ENCODE results near the gene ENDOV. TPM values are rescaled to one million over a fixed set of nuclear protein-coding genes. Genes with fewer than 3 reads are reported as not detected.

The ENDOV gene
- total and polyA plus RNA-seq, 2 of the 13 experiments (the other 11 are each of a cell fraction or from before 2014, with no cell fraction given) = 15.1 to 17.1 TPM

DNA sequence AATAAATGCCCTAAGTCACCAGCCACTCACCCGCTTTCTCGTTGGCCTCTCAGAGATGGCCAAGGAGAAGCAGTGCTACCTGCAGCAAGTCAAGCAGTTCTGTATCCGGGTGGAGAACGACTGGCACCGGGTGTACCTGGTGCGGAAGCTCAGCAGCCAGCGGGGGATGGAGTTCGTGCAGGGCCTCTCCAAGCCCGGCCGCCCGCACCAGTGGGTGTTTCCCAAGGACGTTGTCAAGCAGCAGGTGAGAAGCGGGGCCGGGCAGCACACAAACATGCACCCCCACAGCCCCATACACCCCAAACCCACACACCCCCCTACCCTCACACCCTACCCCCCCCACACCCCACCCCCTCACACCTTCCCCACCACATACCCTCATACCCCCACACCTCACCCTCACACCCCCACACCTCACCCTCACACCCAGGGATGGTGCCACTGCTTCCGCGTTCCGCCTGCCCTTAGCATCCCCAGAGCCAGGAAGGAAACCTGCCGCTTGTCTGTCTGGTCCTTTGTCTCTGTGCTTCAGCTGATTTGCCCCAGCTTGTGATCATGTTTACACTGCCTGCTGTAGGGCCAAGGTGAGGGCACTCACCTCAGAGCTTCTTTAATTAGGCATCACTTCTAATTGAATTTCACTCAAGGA, 41.9 kb upstream of the ENDOV start:
- no peak overlapping the region for H3K4me3 ChIP-seq (replicated peaks in 1 of 3; ENCODE audit: insufficient read depth in 1 of 3, low read depth in 2 of 3, low read length in 3 of 3)
- no TSS peak for BruUV-seq (replicated peaks)
- CTCF ChIA-PET (ENCODE audit: low intra/inter-chr PET ratio, low total read pairs) = no interaction called here
- in situ Hi-C loops (cut with HindIII; ENCODE audit: extremely low pct_ligation_motif_present, low pct_unique_long_range_greater_than_20kb) = no loop called here
- FAIRE-seq = no peak
- DNase-seq (ENCODE audit: low spot score) = no peak
- no peaks in the 10 kb centered on the region for H3K4me1 ChIP-seq (ENCODE audit: insufficient read depth, low read length)
- intact Hi-C loops (cut with micrococcal nuclease; ENCODE audit: unreplicated experiment) = no loop called here
- no peaks in the 10 kb centered on the region for H3K27me3 ChIP-seq (ENCODE audit: control insufficient read depth in 1 of 2, insufficient read depth in 2 of 2, low read length in 2 of 2)
- no peaks in the 10 kb centered on the region for H4K20me1 ChIP-seq (ENCODE audit: insufficient read depth, low read length)
- TF ChIP-seq ZNF451 (CRISPR knock-in tag; IDR thresholded peaks at IDR 0.05) = no peak
- TF ChIP-seq, protein P1, sequence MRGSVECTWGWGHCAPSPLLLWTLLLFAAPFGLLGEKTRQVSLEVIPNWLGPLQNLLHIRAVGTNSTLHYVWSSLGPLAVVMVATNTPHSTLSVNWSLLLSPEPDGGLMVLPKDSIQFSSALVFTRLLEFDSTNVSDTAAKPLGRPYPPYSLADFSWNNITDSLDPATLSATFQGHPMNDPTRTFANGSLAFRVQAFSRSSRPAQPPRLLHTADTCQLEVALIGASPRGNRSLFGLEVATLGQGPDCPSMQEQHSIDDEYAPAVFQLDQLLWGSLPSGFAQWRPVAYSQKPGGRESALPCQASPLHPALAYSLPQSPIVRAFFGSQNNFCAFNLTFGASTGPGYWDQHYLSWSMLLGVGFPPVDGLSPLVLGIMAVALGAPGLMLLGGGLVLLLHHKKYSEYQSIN (CRISPR knock-in tag; IDR thresholded peaks at IDR 0.05; ENCODE audit: borderline replicate concordance) = no peak
- no peak for TF ChIP-seq ZNF619 (CRISPR knock-in tag; IDR thresholded peaks at IDR 0.05)
- TF ChIP-seq HNRNPK (IDR thresholded peaks at IDR 0.05; ENCODE audit: low read depth, low read length, poor library complexity, severe bottlenecking) = peak; percentile 86
- TF ChIP-seq PCBP1 (IDR thresholded peaks at IDR 0.05; ENCODE audit: borderline replicate concordance, low read depth, low read length) = 0 out of 2 replicates have a peak, but pooled peaks have one; percentile 57
- no peak for TF ChIP-seq PPARG (CRISPR knock-in tag; conservative IDR thresholded peaks at IDR 0.05)
- TF ChIP-seq, protein P2, sequence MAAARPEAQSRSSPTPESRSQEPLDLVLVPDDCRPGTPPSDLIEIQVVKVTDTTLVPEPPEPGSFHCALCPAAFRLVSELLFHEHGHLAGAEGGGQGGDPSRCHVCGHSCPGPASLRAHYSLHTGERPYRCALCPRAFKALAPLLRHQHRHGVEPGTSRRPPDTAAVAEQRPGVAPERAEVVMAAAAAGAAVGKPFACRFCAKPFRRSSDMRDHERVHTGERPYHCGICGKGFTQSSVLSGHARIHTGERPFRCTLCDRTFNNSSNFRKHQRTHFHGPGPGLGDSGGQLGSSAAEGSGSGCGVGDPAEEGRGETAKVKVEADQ (CRISPR knock-in tag; IDR thresholded peaks at IDR 0.05; ENCODE audit: borderline replicate concordance) = no peak
- TF ChIP-seq, protein P3, sequence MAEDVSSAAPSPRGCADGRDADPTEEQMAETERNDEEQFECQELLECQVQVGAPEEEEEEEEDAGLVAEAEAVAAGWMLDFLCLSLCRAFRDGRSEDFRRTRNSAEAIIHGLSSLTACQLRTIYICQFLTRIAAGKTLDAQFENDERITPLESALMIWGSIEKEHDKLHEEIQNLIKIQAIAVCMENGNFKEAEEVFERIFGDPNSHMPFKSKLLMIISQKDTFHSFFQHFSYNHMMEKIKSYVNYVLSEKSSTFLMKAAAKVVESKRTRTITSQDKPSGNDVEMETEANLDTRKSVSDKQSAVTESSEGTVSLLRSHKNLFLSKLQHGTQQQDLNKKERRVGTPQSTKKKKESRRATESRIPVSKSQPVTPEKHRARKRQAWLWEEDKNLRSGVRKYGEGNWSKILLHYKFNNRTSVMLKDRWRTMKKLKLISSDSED (CRISPR knock-in tag; IDR thresholded peaks at IDR 0.05) = no peak
- TF ChIP-seq, protein P4, sequence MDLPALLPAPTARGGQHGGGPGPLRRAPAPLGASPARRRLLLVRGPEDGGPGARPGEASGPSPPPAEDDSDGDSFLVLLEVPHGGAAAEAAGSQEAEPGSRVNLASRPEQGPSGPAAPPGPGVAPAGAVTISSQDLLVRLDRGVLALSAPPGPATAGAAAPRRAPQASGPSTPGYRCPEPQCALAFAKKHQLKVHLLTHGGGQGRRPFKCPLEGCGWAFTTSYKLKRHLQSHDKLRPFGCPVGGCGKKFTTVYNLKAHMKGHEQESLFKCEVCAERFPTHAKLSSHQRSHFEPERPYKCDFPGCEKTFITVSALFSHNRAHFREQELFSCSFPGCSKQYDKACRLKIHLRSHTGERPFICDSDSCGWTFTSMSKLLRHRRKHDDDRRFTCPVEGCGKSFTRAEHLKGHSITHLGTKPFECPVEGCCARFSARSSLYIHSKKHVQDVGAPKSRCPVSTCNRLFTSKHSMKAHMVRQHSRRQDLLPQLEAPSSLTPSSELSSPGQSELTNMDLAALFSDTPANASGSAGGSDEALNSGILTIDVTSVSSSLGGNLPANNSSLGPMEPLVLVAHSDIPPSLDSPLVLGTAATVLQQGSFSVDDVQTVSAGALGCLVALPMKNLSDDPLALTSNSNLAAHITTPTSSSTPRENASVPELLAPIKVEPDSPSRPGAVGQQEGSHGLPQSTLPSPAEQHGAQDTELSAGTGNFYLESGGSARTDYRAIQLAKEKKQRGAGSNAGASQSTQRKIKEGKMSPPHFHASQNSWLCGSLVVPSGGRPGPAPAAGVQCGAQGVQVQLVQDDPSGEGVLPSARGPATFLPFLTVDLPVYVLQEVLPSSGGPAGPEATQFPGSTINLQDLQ (CRISPR knock-in tag; IDR thresholded peaks at IDR 0.05) = no peak
- TF ChIP-seq ZNF850 (CRISPR knock-in tag; conservative IDR thresholded peaks at IDR 0.05) = no peak
- no peaks in the 10 kb centered on the region for H3K9me3 ChIP-seq (ENCODE audit: low read length)
- H3K9ac ChIP-seq (ENCODE audit: insufficient read depth, low read depth, low read length) = no peak overlapping the region
- POLR2A ChIA-PET = no interaction called here
- 94% methylated on average over 18 of the region's 18 CpGs for WGBS (ENCODE audit: low lambda C conversion rate)
- H3K36me3 ChIP-seq (replicated peaks in 1 of 2; ENCODE audit: control insufficient read depth in 1 of 2, insufficient read depth in 2 of 2, low read length in 2 of 2) = peaks cover 32 to 66% of the 10 kb centered on the region in 2 experiments
- no peak overlapping the region for H3K27ac ChIP-seq (ENCODE audit: extremely low read length, insufficient read depth, low read length)
- ATAC-seq = no peak
- no peaks in the 10 kb centered on the region for H3K79me2 ChIP-seq (ENCODE audit: insufficient read depth, low read length)
- H3K4me2 ChIP-seq (ENCODE audit: low read depth, low read length) = no peak overlapping the region
- no peak overlapping the region for H2AFZ ChIP-seq (ENCODE audit: low read length)
